ENCODE data around the gene HTR3B.

HTR3B gene

GRCh38 chr11:113881856-113882255 lies 22.7 kb upstream of the HTR3B start:
- no peak for DNase-seq (ENCODE audit: low read depth)
- no peak for TF ChIP-seq CTCF (IDR thresholded peaks at IDR 0.05; ENCODE audit: low read depth, low read length, missing control alignments)
- H3K4me3 ChIP-seq (ENCODE audit: low read depth, low read length) = no peak overlapping the region
- in situ Hi-C loops (cut with HindIII; ENCODE audit: low sequenced_read_pairs) = no loop called here

DNA sequence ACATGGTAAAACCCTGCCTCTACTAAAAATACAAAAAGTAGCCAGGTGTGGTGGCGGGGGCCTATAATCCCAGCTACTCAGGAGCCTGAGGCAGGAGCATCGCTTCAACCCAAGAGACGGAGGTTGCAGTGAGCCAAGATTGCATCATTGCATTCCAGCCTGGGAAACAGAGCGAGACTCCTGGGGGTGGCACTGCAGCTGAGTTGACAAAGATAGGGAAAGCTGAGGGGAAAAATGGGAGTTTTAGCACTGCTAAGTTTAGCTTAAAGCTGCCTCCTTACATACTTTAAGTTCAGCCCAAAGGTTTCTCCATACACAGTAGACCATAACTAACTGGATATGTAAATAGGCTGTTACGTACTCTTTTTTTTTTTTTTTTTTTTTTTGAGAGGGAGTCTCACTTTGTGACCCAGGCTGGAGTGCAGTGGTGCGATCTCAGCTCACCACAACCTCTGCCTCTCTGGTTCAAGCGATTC lies 20.2 kb upstream of the HTR3B start:
- no peak for DNase-seq (ENCODE audit: low read depth)
- no peak overlapping the region for H3K4me3 ChIP-seq (ENCODE audit: low read depth, low read length)
- no peak for TF ChIP-seq CTCF (IDR thresholded peaks at IDR 0.05; ENCODE audit: low read depth, low read length, missing control alignments)
- in situ Hi-C loops (cut with HindIII; ENCODE audit: low sequenced_read_pairs) = no loop called here

DNA sequence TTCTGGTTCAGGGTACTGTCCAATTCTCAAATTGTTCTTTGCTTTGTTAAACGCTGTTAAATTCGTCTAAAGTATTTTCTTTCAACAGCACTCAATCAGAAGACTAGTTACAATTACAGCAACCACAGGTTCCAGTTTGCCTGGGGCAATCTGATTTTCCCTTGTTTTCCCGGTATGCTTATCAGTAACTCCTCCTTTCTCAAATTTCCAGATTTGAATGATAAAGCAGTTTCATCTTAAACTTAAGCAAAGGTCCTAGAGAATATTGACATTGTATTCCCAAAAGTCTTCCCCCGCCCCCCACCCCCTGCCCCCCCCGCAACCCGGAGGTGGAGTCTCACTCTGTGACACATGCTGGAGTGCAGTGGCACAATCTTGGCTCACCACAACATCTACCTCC lies 18.7 kb upstream of the HTR3B start:
- H3K4me3 ChIP-seq (ENCODE audit: low read depth, low read length) = no peak overlapping the region
- no peak for DNase-seq (ENCODE audit: low read depth)
- no peak for TF ChIP-seq CTCF (IDR thresholded peaks at IDR 0.05; ENCODE audit: low read depth, low read length, missing control alignments)
- in situ Hi-C loops (cut with HindIII; ENCODE audit: low sequenced_read_pairs) = no loop called here

DNA sequence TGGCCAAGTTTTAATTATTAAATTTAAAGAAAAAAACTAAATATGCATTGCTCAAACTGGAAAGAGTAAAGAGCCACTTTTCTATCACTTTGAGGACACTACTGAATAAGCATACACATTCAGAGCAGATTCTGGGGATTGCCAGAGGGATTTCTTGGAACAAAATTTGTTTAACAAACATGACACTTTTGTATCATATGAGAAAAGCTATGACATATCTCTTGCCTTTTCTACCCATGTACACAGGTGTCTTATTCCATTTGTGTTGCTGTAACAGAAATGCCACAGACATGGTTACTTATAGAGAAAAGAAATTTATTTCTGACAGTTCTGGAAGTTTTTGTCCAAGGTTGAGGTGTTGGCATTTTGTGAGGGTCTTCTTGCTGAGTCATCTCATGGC lies 15.7 kb upstream of the HTR3B start:
- no peak overlapping the region for H3K4me3 ChIP-seq (ENCODE audit: low read depth, low read length)
- in situ Hi-C loops (cut with HindIII; ENCODE audit: low sequenced_read_pairs) = no loop called here
- TF ChIP-seq CTCF (IDR thresholded peaks at IDR 0.05; ENCODE audit: low read depth, low read length, missing control alignments) = no peak
- DNase-seq (ENCODE audit: low read depth) = no peak

DNA sequence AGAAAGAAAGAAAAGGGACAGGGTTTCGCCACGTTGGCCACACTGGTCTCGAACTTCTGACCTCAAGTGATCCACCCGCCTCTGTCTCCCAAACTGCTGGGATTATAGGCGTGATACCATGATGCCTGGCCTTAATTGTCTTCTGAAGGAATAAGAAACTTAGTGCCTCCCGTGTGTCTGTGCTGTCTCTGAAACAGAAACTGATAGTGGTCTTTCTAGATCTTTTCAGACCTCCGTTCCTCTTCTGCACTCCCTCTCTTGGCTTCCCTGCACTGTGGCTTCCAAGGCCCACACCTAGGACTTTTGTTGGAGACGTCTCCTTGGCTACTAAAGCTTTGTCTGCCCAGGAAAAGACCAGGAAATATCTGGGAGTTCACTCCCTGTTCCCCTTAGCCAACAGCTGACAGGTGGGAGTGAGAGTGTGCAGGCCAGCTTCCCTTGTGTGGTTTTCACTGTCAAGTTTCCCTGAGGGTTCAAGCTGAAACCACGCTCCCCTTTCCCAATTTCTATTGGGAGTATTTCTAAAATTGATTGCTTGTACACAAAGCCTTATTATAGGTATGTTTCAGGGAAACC lies 10.1 kb upstream of the HTR3B start:
- no peak overlapping the region for H3K4me3 ChIP-seq (ENCODE audit: low read depth, low read length)
- no peak for TF ChIP-seq CTCF (IDR thresholded peaks at IDR 0.05; ENCODE audit: low read depth, low read length, missing control alignments)
- in situ Hi-C loops (cut with HindIII; ENCODE audit: low sequenced_read_pairs) = no loop called here
- no peak for DNase-seq (ENCODE audit: low read depth)

- DNase-seq (ENCODE audit: low read depth) = no peak
- TF ChIP-seq CTCF (IDR thresholded peaks at IDR 0.05; ENCODE audit: low read depth, low read length, missing control alignments) = no peak
- no peak overlapping the region for H3K4me3 ChIP-seq (ENCODE audit: low read depth, low read length)
- in situ Hi-C loops (cut with HindIII; ENCODE audit: low sequenced_read_pairs) = no loop called here
Measured at GRCh38 chr11:113895367-113896155, 9.0 kb upstream of the HTR3B start.

All from astrocyte of the cerebellum (primary cell).